Endometrial microvascular endothelial cells (primary cell): ENCODE results near the gene FOXL1. TPM values are rescaled to one million over a fixed set of nuclear protein-coding genes. Genes with fewer than 3 reads are reported as not detected.

Experiments used
- in situ Hi-C: cut with HindIII; loops from 2 replicates; pipeline ENCODE4 v1.10.0; 2017; ENCODE audit warnings: low sequenced_read_pairs, low pct_unique_long_range_greater_than_20kb; ENCODE audit errors: inconsistent ontology term
- total RNA-seq: library from RNA; depleted of rRNA; stranded (reverse); fragments of >200 nt; gene quantifications from one replicate; pipeline ENCODE4 v1.2.3, GENCODE V29; 2015; ENCODE audit errors: inconsistent ontology term

Gene FOXL1
- total RNA-seq, result 11.5 TPM

DNA sequence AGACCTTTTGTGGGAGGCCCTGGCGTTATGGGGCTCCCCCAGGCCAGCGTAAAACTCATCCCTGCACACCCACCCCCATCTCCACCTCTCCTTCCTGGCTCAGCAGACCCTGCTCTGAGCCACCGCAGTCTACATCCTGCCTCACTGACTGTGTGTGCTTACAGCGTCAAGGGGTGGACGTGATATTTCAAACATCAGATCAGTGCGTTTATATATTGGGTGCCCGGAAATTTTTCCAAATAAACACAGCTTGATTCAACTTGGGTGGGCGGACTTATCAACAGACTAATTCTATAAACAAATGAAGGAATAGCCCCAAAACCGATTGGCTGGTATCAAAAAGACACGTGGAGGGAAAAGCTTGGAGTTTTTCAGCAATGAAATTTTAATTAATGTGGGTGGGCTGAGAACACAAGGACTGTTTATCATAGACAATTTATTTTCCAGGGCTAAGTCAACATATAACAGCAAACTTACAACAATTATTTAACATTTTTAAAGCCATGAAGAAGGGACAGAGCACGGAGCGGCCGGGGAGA, at the start of gene FOXL1:
TSS of gene FOXL1 (plus strand) at position 489 of the 539 bp plus-strand sequence. CDS start 175 bp downstream, outside the sequence.
- in situ Hi-C loops, result loop anchor here (10.0 kb wide), 1 partner anchor 177 kb away; no protein-coding TSS in a partner anchor

DNA sequence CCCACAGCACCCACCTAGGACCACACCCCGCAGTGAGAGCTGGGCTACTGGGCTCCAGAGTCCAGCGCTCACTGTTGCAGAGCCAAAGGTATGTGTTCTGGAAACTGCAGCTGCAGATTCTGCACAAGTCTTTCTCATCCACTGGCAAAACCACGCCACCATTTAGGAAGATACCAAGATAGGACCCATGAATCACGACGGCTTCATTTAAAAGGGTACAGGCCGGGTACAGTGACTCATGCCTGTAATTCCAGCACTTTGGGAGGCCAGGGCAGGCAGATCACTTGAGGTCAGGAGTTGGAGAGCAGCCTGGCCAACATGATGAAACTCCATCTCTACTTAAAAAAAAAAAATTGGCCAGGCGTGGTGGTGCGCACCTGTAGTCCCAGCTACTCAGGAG, 49.2 kb upstream of the FOXL1 start:
- in situ Hi-C loops, result no loop called here

DNA sequence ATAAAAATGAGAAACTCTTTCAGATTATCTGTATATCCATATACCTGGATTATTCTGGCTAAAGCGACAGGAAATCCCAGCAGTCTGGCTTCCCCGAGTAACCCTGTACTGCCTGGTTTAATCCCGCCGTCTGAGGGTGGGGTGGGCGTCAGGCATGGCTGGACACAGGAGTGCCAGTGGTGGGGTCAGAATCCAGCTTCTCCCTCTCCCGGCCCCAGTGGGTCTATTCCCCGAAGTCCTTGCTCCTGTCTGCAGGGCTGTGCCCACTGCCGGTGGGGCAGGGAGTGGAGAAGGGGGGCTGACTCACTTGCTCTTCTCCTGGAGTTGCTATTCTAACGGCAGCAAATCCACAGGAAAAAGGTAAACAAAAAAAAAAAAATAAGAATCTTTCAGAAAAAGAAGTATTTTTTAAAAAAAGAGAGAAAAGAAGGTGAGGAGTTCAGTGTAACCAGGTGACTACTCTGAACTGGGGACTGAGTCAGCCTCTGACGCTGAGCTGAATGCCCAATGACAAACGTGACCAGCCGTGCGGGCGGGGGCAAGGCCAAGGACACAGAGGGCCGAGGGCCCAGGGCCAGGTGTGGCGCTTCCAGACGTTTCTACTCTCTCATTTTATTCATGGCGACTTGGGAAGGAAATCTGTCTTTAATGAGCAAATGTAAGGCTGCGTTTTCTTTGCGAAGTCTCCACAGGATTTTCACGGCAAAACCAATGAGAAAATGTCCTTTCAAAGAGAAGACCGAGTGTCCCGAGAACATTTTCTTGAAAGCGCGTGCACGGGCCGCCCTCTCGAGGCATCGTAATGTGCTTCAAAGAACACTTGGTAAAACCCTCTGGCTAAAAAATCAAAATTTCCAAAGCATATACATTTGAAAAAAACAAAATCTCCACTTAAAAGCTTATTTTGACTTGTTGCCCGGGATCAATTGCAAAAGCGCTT, 47.8 kb upstream of the FOXL1 start:
- in situ Hi-C loops, result no loop called here

DNA sequence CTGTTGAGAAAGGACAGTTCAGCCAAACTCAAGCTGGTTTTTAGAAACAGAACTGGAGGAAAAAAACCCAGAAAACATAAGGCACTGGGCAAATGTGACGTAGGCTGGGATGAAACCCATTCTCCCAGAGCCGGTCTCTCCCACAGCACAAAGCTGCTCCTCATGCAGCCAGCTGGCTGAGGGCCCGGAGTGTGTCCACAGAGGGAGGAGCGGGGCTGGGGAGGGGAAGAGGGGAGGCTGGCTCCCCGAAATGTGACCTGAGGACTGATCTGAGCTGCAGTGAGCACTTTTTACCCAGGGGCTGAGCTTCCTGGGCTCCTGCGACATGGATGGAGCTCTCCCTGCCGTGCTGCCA, 47.2 kb upstream of the FOXL1 start:
- in situ Hi-C loops, result no loop called here

DNA sequence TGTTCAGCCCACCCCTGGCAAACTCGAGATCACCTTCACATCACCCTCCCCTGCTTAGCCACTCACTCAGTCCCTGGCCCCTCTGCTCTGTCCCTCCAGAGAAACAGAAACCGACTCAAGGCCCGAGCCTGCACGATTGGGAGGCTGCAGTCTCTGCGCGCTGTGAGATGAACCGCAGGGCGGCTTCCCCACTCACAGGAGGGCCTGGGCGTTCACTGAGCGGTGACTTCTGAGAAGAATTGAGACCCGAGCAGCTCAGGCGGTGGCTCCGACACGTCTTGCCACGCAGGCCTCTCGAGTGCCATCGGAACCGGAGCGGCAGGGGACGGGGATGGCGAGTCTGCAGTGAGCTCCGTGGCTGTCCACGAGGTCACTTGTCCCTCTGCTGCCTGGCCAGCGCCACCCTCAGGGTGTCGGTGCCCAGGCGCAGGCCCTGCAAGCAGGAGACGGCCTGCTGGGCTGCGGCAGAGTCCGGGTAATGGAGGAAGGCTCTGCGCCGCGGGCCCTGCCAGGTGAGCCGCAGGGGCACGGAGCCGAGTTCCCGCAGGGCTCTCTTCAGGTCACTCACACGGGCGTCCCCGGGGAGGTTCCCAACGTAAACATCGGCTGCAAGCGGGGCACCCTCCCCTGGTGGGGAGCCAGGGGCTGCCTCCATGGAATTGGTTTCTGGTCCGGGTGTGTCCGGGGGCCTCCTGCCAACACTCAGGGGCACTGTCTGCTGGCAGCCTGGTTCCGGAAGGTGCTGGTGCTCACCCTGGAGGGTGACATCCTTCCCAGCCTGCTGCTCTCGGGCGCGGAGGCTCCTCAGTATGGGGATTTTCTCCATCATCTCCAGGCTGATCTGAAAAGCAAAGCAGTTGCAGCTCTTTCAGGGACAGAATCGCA, 46.5 kb upstream of the FOXL1 start:
- in situ Hi-C loops, result no loop called here

DNA sequence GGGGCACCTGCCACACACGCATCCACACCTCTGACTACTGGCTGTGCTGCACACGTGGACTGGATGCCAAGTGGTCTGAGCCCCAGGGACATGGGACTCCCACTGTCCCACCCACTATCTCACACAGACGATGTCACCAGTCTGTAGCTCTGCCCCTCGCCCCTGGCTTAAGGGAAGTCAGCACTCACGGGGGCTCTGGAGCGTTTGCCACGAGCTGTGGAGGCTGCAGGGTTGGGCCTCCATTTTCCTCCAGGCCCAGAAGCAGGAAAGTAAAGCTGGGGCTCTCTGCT, 45.9 kb upstream of the FOXL1 start:
- in situ Hi-C loops, result no loop called here

DNA sequence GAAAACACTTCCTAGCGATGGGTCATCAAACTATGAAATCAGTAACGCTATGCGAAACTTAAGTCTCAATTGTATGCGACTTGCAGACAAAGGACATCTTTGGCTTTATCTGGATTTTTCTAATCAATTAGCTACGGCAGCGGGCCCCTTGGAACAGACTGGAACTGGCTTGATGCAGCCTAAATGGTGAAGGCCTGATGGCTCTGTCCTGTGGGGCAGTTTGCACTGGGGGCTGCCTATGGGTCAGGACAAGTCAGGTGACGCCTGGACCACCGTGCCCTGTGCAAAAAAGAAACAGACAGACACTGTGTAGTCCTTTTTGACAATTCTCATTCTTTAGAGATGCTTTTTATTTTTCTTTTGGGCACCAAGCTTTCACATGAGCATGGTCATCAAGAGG, 45.3 kb upstream of the FOXL1 start:
- in situ Hi-C loops, result no loop called here

DNA sequence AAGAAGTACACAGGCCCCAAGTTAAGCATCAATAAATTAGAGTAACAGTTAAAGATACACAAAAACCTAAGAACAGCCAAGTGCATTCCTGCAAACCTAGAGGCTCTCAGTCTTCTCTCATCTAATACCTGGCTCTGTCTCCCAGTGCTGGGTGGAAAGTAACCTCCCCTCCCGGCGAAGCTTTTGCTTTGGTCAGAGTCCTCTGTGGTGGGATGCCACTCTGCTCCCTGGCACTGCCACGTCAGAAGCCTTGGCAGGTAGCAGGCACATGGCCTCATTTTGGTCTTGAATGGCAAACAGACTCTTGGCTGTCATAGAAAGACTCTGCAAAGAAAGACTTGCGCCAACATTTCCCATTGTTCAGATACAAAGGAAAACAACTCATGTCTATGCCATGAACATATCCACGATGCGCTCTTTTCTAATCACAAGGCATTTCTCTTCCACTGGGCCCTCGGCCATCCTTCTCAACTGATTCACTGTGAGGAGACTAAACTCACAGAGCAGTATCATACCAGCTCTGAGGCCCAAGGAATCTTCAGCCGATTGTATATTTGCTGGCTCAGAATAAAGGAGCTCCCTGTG, 44.5 kb upstream of the FOXL1 start:
- in situ Hi-C loops, result no loop called here

DNA sequence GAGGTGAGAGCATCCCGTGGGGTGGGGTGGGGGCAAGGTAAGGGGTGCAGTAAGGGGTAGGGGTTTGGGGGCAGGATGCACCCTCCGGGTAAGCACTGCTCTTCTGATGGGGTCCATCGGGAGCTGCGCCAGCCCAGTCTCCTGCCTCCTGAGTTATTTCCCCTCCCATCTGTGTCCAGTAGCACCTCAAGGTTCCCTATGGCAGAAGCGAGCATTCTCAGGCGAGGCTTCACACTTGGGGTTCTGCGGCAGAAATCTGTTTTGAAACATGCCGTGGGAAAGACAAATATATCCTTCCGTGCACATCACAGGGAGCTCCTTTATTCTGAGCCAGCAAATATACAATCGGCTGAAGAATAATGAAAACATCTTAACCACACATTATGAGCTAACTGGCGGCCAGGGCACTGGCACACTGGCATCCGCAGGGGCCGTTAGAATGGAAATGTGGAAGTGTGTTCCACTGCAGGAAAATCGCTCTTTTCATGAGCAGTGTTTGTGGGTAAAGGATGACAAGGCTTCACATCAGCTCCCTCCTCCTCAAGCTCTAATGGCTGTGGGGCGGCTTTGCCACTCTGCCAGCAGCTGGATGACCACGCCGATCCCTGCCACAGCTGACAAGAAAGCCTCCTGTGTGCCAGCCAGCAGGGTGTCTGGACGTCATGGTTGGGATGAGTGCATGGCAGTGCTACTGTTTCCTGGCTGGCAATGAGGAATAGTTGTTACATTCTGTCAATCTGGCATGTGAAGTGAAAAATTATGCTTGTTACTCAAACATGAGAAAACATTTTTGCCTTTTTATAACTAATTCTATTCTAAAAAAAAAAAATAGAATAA, 43.4 kb upstream of the FOXL1 start:
- in situ Hi-C loops, result no loop called here

DNA sequence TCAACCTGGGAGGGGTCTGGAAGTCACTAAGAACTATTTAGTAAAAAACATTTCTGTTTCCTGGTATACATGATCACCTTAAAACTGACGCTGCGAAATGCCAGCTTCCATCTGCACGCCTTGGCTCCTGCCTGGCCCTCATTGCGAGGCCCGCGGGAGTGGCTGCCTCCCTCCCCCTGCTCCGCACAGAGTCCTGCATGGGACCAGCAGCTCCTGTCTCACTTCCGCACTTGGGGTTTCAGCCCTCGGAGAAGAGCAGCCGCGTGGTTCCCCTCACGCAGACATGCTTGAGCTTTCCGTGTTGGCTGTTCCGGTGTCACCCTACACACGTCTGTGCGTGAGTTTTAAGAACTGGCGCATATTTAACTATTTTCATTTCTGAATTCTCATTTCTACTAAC, 41.7 kb upstream of the FOXL1 start:
- in situ Hi-C loops, result no loop called here

DNA sequence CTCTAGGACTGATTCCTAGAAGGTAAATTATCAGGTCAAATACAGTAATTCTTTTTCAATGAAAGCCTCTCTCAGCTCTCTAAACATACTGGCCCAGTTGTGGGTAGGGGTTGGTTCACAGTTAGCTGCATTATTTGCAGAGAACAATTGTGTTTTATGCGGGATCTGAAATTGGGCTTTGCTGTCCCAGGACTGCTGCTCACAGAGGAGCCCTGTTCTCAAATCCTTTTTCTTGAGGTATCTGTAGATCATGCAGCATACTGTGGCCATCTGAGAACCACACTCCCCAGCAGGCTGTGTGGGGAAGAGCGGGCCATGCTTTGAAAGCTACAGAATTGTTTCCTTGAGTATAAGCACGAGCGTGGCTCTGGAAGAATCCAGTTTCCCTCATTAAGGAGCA, 40.9 kb upstream of the FOXL1 start:
- in situ Hi-C loops, result no loop called here

DNA sequence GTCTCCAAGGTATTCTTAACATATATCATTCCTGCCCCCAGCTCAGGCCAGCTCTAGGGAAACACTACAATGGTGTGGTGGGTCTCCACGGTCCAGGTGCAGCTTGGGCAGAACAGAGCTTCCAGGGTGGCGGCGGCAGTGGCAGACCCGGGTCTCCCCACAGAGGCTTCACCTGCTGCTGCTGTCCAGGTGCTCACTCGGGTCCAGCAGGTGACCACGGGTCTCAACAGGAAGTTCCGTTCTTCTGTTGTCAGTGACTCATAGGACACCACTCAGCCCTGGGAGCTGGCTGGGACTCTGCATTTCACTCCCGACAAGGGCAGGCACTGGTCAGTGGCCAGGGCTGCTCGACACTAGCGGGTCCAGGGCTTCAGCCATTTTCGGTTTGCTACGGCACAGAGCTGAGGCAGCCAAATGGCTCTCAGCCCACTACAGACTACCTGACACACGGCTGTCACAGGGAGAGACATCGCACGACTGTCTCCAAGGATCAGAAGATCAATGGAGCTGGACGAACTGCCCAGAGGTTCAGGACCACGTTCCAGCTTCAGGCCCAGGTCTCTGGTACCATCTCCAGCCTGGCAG, 40.1 kb upstream of the FOXL1 start:
- in situ Hi-C loops, result no loop called here

DNA sequence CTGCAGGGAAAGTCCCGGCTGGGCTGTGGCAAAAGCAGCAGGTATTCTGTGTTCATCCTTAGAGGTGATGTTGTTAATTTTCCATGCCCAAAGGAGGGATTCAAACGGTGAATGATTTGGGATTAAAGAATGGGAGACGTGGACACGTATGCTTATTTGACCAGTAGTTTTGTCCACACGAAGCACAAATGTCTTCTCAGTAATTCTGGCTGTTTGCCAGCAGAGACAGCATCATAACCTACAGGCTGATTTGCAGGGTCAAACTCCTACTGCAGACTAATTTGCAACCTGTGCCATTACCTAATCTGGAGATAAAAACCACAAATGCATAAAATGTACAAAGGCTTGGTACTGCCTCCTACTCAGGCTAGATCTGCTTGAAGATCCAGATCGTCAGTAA, 37.5 kb upstream of the FOXL1 start:
- in situ Hi-C loops, result no loop called here

DNA sequence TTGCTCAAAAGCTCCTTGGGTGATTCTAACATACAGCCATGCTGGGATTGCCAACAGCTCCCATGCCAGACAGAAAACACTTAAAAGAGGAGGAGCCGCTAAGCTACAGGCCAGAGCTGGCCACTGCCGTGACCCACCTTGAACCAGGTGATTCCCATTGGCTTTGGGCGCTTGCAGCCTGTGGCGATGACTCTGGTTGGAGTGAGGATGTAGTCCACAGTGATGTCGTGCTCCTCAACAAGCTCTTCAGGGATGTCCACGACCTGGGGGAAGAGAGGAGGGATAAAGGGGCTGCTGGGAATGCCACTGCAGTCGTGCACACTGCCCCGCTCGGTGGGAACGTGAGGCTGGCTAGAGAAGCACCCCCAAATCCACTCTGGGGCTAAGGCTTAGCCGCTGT, 36.8 kb upstream of the FOXL1 start:
- in situ Hi-C loops, result no loop called here

DNA sequence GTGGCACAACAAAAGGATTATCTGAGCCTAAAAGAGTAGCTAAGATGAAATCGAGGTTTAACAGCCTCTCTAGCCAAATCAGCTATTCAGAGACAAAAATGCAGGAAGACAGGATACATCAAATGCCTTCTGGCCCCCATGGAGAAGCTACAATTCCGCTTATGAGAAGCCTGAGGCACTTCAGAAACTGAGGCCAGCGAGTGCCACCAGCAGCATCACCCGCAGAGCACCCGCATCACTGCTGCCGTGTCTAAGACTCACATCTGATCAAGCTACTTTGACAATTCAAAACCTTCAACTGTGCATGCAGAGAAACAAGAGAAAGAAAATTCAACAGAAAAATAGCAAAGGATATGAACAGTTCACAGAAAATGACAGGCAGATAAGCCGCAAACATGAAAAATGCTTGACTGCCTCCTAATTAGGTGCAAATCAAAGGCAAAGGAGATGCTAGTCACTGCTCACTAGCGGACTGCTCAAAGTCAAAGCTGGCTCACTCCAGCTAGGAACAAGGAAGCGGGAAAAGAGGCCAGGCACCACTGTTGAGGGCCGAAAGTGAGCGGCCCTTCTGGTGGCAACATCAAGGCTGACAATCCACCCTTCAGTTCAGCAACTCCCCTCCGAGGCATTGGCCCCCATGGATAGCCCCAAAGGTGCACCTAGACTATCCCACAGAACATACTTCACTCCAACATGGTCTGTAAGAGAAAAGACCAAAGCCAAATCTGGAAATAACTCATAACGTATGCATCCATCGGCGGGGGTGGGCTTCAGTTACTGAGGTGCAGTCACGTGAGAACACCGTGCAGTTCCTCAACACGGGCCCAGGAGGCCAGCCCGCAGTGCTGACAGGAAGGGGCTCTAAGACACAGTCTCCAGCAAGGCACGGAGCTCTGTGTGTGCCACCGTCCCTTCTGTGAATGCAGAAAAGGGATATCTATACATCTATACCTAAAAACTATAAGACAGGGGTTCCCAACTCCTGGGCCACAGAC, 35.3 kb upstream of the FOXL1 start:
- in situ Hi-C loops, result no loop called here

DNA sequence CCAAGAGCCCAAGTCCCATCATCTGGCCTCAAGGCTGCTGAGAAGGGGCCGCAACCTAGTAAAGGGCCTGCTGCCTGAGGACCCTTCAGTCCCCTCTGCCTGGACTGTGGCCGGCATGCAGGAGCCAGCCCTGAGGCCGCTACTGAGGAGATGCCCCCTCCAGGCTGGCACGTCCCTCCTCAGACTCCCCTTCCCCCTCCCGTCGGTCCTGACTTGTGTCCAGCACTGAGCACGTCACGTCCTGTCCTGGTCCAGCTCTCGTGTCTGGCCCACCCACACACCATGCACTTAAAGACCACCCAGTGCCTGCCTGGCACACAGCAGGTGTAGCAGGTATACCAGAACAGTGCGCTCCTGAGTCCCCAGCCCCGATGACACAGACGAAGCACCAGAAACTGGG, 32.9 kb upstream of the FOXL1 start:
- in situ Hi-C loops, result no loop called here

DNA sequence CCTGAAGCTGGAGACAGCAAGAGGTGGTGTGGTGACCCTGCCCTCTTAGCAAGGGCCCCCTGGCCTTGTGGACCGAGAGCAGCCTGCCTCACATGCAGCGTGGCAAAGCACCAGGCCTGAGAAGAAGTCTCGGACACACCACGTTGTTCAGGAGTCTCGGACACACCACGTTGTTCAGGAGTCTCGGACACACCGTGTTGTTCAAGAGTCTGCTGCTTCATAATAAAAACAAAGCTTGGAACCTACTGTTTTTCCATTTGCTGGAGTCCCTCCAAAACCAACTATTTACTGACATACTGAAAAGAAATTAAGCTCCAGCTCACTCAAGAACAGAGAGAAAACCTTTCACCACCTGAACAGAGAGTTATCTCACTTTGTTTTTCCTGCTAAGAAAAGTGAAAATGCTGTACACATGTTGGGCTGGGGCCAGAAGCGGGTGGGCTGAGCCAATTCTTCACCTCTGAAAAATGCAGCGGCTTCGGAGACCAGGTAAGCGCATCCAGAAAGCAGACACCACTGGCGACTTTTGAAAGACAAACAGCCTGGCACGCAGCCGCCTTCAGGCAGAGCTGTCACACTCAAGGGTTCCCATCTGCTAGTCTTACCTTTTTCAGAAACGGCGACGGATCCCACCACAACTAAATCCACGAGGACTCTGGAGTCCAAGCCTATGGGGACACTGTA, 32.3 kb upstream of the FOXL1 start:
- in situ Hi-C loops, result no loop called here
